ENCODE results near the gene COP1.

COP1 gene

DNA sequence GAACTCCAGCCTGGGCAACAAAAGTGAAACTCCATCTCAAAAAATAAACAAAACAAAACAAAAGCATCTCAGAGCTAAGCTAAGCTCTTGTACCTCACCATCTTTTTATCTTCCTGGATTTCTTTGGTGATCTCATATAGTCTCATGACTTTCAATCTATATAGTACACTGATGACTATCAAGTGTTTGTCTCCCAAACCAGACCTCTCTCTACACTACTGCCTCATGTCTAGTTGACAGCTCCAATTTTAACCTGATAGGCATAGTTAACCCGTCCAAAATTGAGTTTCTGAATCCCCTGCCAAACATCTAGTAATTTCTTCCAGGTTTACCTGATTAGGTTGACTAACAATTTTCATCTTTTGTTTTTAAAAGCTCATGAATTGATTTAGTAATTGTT lies 151.7 kb downstream of the COP1 start:
- TF ChIP-seq GATA2 (IDR thresholded peaks at IDR 0.05; ENCODE audit: low read depth, low read length) (peak; percentile 95), GATA3 (IDR thresholded peaks at IDR 0.05; ENCODE audit: low read depth, low read length) (peak; percentile 99)

DNA sequence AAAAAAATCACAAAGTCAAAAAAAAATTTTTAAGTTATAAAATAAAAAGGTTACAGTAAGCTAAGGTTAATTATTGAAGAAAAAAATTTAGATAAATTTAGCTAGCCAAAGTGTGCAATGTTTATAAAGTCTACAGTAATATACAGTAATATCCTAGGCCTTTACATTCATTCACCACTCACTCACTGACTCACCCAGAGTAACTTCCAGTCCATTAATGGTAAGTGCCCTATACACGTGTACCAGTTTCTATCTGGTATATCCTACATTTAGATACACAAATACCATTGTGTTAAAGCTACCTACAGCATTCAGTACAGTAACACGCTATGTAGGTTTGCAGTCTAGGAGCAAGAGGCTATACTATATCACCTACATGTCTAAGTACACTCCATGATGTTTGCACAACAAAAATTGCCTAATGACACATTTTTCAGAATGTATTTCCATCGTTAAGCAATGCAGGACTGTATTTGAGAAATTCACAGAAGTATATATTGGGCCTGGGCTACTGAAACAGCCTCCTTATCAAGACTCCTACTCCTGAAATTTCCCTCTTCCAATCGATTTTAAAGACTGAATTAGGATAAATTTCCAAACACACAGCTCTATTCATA lies 155.1 kb downstream of the COP1 start:
- no peak for TF ChIP-seq GATA3 (IDR thresholded peaks at IDR 0.05; ENCODE audit: low read depth, low read length)
- TF ChIP-seq GATA2 (IDR thresholded peaks at IDR 0.05; ENCODE audit: low read depth, low read length), result no peak

DNA sequence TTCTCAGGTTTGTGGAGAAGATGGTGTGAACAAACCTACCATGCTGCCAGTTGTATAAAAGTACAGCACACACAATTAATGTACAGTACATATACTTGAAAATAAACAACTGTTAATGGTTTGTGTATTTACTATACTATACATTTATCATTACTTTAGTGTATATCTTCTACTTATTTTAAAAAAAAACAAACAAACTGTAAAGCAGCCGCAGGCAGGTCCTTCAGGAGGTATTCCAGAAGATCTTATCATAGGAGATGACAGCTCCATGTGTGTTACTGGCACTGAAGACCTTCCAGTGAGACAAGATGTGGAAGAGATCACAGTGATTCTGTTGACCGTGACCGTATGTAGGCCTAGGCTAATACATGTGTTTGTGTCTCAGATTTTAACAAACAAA lies 155.7 kb downstream of the COP1 start:
- peak; percentile 78 for TF ChIP-seq GATA2 (IDR thresholded peaks at IDR 0.05; ENCODE audit: low read depth, low read length)
- peak; percentile 72 for TF ChIP-seq GATA3 (IDR thresholded peaks at IDR 0.05; ENCODE audit: low read depth, low read length)

DNA sequence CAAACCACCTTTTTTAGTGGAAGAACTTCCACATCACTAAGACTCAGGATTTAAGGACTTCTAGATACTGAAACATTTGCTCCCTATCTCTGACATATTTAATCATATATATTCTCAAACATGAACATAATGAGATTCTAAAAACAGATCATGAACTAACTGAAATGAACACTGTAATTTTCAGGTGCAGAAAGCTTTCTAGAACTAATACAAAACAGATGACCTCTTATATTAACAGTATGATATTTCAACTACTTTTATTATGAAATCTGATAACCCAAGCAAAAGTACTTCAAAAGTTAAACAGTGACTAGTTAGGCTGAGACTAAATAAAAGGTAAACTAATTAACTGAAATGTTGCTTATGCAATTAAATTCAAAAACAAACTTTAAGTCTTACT lies 157.5 kb downstream of the COP1 start:
- TF ChIP-seq GATA2 (IDR thresholded peaks at IDR 0.05; ENCODE audit: low read depth, low read length) (no peak), GATA3 (IDR thresholded peaks at IDR 0.05; ENCODE audit: low read depth, low read length) (no peak; the same call in 1 of the 2 replicates)

DNA sequence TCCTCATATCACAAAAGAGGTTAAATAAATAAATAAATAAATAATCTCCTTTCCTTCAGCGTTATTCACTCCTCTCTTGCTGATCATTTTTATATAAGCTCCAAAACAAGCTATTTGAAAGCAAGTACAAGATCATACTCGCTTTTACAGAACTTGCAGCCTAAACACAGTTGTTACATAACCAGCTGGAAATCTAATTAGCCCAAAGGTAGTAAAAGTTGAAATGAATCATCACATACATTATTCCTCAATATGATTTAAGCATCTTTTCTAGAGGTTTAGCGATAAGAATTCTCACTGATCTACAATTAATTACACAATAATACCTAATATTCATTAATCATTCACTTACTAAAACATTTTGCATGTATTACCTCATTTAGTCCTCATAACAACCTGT lies 160.2 kb downstream of the COP1 start:
- no peak for TF ChIP-seq GATA2 (IDR thresholded peaks at IDR 0.05; ENCODE audit: low read depth, low read length)
- TF ChIP-seq GATA3 (IDR thresholded peaks at IDR 0.05; ENCODE audit: low read depth, low read length), result no peak

- TF ChIP-seq GATA2 (IDR thresholded peaks at IDR 0.05; ENCODE audit: low read depth, low read length) (no peak), GATA3 (IDR thresholded peaks at IDR 0.05; ENCODE audit: low read depth, low read length) (no peak)
Measured at GRCh38 chr1:176043537-176043936, 163.5 kb downstream of the COP1 start.

DNA sequence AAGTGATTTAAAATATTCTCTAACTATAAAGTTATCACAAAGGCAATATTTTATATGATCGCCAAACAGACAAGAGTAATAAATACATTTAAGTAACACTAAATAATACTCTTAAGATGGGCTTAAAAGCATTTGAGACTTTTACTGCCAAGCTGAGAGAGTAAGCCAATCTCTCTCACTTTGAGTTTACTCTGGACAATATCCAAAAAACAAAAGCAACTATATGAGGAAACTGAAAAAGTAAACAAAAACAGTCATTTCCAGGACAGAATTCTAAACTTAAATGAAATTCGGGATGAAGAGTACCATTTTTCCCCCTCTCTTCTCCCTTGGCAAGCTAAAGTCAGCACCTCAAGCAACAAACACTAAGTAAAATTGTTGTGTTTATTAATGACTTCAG lies 173.2 kb downstream of the COP1 start:
- TF ChIP-seq GATA3 (IDR thresholded peaks at IDR 0.05; ENCODE audit: low read depth, low read length) (no peak), GATA2 (IDR thresholded peaks at IDR 0.05; ENCODE audit: low read depth, low read length) (no peak)

GRCh38 chr1:176033474-176033873 lies 173.6 kb downstream of the COP1 start:
- TF ChIP-seq GATA2 (IDR thresholded peaks at IDR 0.05; ENCODE audit: low read depth, low read length), result no peak
- TF ChIP-seq GATA3 (IDR thresholded peaks at IDR 0.05; ENCODE audit: low read depth, low read length), result no peak

GRCh38 chr1:176032040-176032645 lies 174.9 kb downstream of the COP1 start:
- no peak for TF ChIP-seq GATA2 (IDR thresholded peaks at IDR 0.05; ENCODE audit: low read depth, low read length)

DNA sequence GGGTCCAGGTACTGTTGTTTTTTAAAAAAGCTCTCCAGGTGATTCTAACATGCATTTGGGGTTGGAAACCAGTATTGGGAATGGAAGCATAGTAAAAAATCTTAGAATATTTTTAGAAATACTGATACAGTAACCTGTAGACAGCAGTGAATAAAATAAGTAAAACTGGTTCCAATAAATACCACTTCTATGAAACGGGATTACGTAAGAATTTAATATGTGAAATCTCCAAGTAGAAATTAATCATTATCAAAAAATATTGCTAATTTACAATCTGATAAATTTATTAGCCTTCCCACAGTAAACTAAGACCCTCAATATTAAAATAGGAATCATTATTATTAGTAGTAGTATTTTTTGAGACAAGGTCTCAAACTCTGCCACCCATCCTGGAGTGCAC lies 177.5 kb downstream of the COP1 start:
- TF ChIP-seq GATA2 (IDR thresholded peaks at IDR 0.05; ENCODE audit: low read depth, low read length), result no peak
- no peak for TF ChIP-seq GATA3 (IDR thresholded peaks at IDR 0.05; ENCODE audit: low read depth, low read length)

- TF ChIP-seq GATA3 (IDR thresholded peaks at IDR 0.05; ENCODE audit: low read depth, low read length) (no peak), GATA2 (IDR thresholded peaks at IDR 0.05; ENCODE audit: low read depth, low read length) (no peak)
Measured at GRCh38 chr1:176029155-176029554, 177.9 kb downstream of the COP1 start.

DNA sequence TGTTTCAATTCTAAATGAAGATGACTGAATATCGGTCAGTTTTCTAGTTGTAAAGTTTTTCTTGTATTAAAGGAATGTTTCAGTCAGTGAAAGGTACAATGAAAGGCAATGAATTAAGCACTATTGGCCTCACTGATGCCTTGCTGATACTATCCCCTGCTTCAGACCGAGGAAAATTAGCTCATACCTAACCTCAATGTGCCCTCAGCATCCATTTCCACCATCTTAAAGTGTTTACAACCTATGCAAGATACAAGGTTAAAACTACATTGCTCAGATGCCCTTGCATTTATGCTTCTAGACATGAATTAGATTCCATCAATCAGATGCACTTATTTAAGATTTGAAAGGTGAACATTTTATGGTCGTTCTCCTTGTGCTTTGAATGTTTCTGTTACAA lies 184.5 kb downstream of the COP1 start:
- TF ChIP-seq GATA2 (IDR thresholded peaks at IDR 0.05; ENCODE audit: low read depth, low read length) (no peak), GATA3 (IDR thresholded peaks at IDR 0.05; ENCODE audit: low read depth, low read length) (no peak)

GRCh38 chr1:176017722-176018121 lies 189.4 kb downstream of the COP1 start:
- TF ChIP-seq GATA2 (IDR thresholded peaks at IDR 0.05; ENCODE audit: low read depth, low read length) (no peak), GATA3 (IDR thresholded peaks at IDR 0.05; ENCODE audit: low read depth, low read length) (no peak)

GRCh38 chr1:176009951-176010350 lies 197.1 kb downstream of the COP1 start:
- no peak for TF ChIP-seq GATA2 (IDR thresholded peaks at IDR 0.05; ENCODE audit: low read depth, low read length)
- TF ChIP-seq GATA3 (IDR thresholded peaks at IDR 0.05; ENCODE audit: low read depth, low read length), result no peak

DNA sequence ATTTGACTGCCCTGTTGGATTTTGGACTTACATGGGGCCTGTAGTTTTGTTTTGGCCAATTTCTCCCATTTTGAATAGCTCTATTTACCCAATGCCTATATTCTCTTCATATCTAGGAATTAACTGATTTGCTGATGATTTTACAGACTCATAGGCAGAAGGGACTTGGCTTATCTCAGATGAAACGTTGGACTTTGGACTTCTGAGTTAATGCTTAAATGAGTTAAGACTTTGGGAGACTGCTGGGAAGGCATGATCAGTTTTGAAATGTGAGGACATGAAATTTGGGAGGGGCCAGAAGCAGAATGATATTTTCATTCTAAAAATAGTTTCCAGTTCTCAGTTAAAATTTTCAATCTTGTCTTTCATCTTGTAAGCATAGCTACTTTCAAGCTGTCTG lies 222.3 kb downstream of the COP1 start:
- TF ChIP-seq GATA3 (IDR thresholded peaks at IDR 0.05; ENCODE audit: low read depth, low read length), result no peak
- TF ChIP-seq GATA2 (IDR thresholded peaks at IDR 0.05; ENCODE audit: low read depth, low read length), result no peak
